GM18951 (cell line): ENCODE measurements around the gene ZBTB14.

Source experiments
- POLR2A ChIP-seq: IDR thresholded peaks from 4 replicates; pipeline ENCODE4 v1.6.1; 2011; ENCODE audit warnings: mild to moderate bottlenecking; ENCODE audit not compliant: insufficient read length, insufficient read depth; ENCODE audit errors: extremely low read depth
- in situ Hi-C: fragments of 300-500 bp; cut with MboI; formaldehyde crosslinking; loops from one replicate; pipeline ENCODE4 v1.12.0; 2022; ENCODE audit warnings: low sequenced_read_pairs, mixed read lengths, inconsistent platforms; ENCODE audit not compliant: unreplicated experiment

The ZBTB14 gene

GRCh38 chr18:5275872-5276271 is 19.7 kb downstream of the ZBTB14 start:
- in situ Hi-C loops, result no loop called here

GRCh38 chr18:5268874-5269273 is 26.7 kb downstream of the ZBTB14 start:
- in situ Hi-C loops, result no loop called here
- TF ChIP-seq POLR2A, result no peak

More at GRCh38 chr18:5275872-5276271, 19.7 kb downstream of the ZBTB14 start:
- no peak for TF ChIP-seq POLR2A

GRCh38 chr18:5266721-5267120 is 28.8 kb downstream of the ZBTB14 start:
- TF ChIP-seq POLR2A, result no peak
- in situ Hi-C loops, result no loop called here

- TF ChIP-seq POLR2A, result no peak
- in situ Hi-C loops, result no loop called here
Observed at GRCh38 chr18:5253910-5254309, 41.6 kb downstream of the ZBTB14 start.

- in situ Hi-C loops, result no loop called here
- TF ChIP-seq POLR2A, result no peak
Observed at GRCh38 chr18:5251117-5251516, 44.4 kb downstream of the ZBTB14 start.

- no peak for TF ChIP-seq POLR2A
- in situ Hi-C loops, result no loop called here
Observed at GRCh38 chr18:5250603-5251002, 44.9 kb downstream of the ZBTB14 start.

GRCh38 chr18:5244941-5245340 is 50.6 kb downstream of the ZBTB14 start:
- in situ Hi-C loops, result no loop called here
- no peak for TF ChIP-seq POLR2A

GRCh38 chr18:5239447-5239846 is 56.1 kb downstream of the ZBTB14 start:
- in situ Hi-C loops, result loop anchor here (10.0 kb wide), 1 partner anchor 55 kb away; the partner anchor contains the start of gene ZBTB14
- no peak for TF ChIP-seq POLR2A
